Kasumi-1 (cell line): ENCODE measurements around the gene CCDC18.

Source experiments
- DNase-seq, 2 experiments: peaks; one replicate each; lab custom pipeline; 2025; lab: John Stamatoyannopoulos, UW

Gene CCDC18

DNA sequence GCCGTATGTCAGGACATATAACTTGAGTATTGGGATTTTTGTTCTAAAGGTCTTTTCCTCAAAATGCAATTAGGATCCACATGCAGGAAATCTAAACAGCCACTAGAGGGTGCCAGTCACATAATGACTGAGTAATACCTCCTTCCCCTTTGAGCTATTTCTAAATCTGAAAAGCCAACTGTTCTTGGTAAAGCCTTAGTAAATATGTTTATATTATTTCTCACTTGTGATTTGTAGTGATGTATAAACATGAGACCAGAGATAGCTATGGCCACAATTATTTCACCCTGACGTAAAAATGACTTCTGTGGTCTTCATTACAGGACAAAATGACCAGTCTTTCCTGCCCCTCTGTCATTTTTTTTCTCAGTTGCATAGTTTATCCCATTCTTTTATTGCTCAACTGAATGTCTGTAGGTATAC lies 124.2 kb downstream of the CCDC18 start:
- peak; percentile 72 to 84 for DNase-seq

DNA sequence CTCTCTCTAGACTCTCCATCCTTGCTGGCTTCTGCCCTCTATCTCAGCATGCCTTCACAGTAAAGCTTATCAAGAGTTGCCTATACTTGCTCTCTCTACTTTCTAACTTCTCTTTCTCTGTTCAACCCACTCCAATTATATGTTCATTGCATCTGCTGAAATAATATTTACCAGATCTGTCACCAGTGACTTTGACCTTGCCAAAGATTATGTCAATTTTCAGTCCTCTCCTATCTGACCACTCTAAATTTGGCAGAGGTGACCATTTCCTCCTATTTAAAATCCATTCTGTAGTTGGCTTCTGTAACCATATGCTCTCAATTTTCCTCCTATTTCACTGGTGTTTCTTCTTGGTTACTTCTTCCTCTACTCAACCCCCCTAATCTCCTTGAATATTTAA lies 126.4 kb downstream of the CCDC18 start:
- no peak for DNase-seq

GRCh38 chr1:93313026-93313425 lies 132.5 kb downstream of the CCDC18 start:
- DNase-seq = no peak

- peak; percentile 90 to 93 for DNase-seq
Measured at GRCh38 chr1:93317207-93317606, 136.7 kb downstream of the CCDC18 start.

- DNase-seq = no peak
Measured at GRCh38 chr1:93317943-93318342, 137.4 kb downstream of the CCDC18 start.

- no peak for DNase-seq
Measured at GRCh38 chr1:93321720-93322119, 141.2 kb downstream of the CCDC18 start.

DNA sequence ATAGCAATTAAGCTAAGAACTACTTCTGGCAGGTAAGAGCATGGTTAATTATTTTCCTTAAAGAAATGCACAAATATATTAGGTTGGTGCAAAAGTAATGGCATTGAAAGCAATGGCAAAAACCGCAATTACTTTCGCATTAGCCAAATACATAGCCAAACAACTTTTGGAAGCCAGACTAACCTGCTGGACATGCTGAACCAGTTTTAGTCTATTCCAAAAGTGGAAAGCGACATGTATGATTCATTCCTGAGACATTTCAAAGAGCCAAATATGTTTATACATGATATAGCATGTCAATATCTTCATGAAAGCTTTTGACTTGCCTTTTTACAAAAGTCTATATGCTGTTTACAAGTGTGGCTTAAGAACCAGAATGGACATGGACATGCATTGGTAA lies 141.8 kb downstream of the CCDC18 start:
- DNase-seq = no peak

DNA sequence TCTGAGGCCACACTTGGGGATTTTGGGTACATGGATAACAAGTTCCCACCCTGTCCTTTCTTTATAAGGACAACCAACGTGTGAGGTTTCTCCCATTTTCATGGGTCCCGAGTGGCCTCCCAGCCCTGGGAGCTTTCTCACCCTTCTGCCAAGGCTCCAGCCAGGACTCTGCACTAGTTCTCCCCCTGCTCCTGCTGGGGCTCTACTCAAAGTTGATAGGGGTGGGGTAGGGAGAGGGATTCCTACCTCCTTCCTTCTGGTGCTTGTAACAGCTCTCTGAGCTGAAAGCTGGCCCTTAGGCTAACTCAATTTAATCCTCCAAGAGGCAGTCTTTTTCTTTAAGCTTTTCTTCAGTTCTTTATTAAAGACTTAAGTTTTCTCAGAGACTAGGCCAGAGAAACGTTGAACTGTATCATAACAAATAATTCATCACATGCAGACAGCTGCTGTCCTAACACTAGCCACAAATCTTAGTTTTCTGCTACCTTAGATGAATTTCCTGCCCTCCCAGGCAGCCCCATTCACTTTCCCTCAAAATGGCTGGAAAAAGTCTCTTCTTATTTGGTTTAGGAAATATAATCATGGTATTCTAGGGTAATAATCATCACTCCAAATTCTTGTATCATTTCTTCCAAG lies 142.8 kb downstream of the CCDC18 start:
- no peak for DNase-seq

GRCh38 chr1:93324486-93325464 lies 144.3 kb downstream of the CCDC18 start:
- no peak for DNase-seq
